Measurements from ENCODE around the gene TDRD9. TPM values are rescaled to one million over a fixed set of nuclear protein-coding genes. Genes with fewer than 3 reads are reported as not detected.

TDRD9 gene
- total RNA-seq, 1 experiment from 2014 or later: not detected

DNA sequence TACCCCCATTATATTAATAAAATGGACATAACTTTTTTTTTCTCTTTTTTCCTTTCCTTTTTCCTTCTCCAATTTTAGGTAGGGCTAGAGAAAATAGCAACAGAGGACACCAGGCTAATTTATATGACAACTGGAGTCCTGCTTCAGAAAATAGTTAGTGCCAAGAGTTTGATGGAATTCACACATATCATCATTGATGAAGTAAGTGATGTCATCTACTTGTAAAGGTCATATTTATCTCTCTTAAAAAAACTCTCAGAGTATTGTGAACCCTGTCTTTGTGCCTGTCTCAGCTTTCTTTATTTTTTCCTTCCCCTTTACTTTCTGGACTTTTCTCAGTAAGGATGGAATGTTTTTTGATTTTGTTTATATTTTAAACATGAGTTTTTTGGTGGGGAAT lies 38.4 kb downstream of the TDRD9 start:
- DNase-seq (ENCODE audit: low read depth, low spot score): no peak
- ChIA-PET POLR2A (no interaction called here), CTCF (interaction anchor here (0.6 kb wide), 1 partner anchor 110 kb away, joined by 3 read pairs; no protein-coding TSS in a partner anchor)
- no peaks in the 10 kb centered on the region for H3K4me1 ChIP-seq (ENCODE audit: control insufficient read depth, insufficient read depth, low read length)
- H3K27ac ChIP-seq (ENCODE audit: low read length): no peak overlapping the region
- BruUV-seq (replicated peaks): no TSS peak
- H3K9me3 ChIP-seq (ENCODE audit: control insufficient read depth, insufficient read depth, low read depth, low read length): no peaks in the 10 kb centered on the region
- in situ Hi-C loops (cut with HindIII; ENCODE audit: low pct_unique_long_range_greater_than_20kb, low sequenced_read_pairs) (no loop called here), intact Hi-C loops (cut with micrococcal nuclease; ENCODE audit: unreplicated experiment) (no loop called here)
- H3K4me3 ChIP-seq (ENCODE audit: low read depth in 2 of 2, low read length in 2 of 2): no peak overlapping the region
- H3K27me3 ChIP-seq (ENCODE audit: control insufficient read depth, insufficient read depth, low read length): peaks cover 2% of the 10 kb centered on the region; the same call in 1 of the 2 replicates
- H3K36me3 ChIP-seq (ENCODE audit: control insufficient read depth, insufficient read depth, low read length): no peaks in the 10 kb centered on the region
- ATAC-seq: no peak
- TF ChIP-seq SIN3A (IDR thresholded peaks at IDR 0.05; ENCODE audit: borderline replicate concordance, insufficient read depth, low read depth, low read length): no peak

DNA sequence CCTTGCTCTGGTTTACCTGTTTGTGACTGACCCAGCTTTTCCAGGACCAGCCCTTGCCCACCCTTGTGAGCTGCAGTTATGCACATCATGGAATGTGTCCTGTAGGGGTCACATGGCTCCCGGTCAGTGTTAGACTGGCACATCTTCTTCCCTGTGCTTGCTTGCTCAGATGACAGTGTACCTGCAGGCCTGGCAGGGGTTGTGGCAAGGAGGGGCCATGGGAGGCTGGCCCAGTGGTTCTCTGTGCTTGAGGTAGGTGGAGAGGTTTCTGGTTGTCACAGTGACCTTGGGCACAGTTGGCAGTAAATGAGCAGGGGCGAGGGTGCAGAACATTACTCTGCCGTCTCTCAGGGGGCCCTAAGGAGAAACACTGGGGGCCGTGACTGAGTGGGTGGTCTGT lies 41.7 kb downstream of the TDRD9 start:
- no peak for DNase-seq (ENCODE audit: low read depth, low spot score)
- CTCF ChIA-PET: no interaction called here

DNA sequence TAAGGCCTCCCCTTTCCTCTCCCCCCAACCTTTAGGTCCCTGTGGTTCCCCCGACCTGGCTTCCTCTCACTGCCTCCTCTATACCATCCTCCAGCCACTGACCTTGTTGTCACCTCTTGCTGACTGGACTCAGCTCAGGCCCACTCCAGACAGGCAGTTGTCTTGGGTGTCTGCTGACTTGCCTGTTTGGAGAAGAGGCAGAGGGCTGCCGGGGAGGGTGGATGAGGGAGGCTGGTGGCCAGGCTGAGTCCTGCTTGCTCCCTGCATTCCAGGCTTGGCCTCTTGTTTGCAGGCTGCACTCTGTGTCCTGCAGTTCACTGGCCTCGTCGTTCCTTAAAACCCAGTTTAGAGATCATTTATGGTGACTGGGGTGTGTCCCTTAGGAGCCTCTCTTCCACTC lies 45.1 kb downstream of the TDRD9 start:
- CTCF ChIA-PET: no interaction called here
- H3K9me3 ChIP-seq (ENCODE audit: control insufficient read depth, insufficient read depth, low read depth, low read length): no peaks in the 10 kb centered on the region
- POLR2A ChIA-PET: no interaction called here
- no TSS peak for BruUV-seq (replicated peaks)
- no peak overlapping the region for H3K4me3 ChIP-seq (ENCODE audit: low read depth in 2 of 2, low read length in 2 of 2)
- H3K36me3 ChIP-seq (ENCODE audit: control insufficient read depth, insufficient read depth, low read length): no peaks in the 10 kb centered on the region
- in situ Hi-C loops (cut with HindIII; ENCODE audit: low pct_unique_long_range_greater_than_20kb, low sequenced_read_pairs): no loop called here
- no peaks in the 10 kb centered on the region for H3K4me1 ChIP-seq (ENCODE audit: control insufficient read depth, insufficient read depth, low read length)
- DNase-seq (ENCODE audit: low read depth, low spot score) (no peak), ATAC-seq (no peak)
- H3K27ac ChIP-seq (ENCODE audit: low read length): no peak overlapping the region
- TF ChIP-seq TCF7L2 (IDR thresholded peaks at IDR 0.05; ENCODE audit: low read depth, low read length): no peak
- TF ChIP-seq, protein P1, sequence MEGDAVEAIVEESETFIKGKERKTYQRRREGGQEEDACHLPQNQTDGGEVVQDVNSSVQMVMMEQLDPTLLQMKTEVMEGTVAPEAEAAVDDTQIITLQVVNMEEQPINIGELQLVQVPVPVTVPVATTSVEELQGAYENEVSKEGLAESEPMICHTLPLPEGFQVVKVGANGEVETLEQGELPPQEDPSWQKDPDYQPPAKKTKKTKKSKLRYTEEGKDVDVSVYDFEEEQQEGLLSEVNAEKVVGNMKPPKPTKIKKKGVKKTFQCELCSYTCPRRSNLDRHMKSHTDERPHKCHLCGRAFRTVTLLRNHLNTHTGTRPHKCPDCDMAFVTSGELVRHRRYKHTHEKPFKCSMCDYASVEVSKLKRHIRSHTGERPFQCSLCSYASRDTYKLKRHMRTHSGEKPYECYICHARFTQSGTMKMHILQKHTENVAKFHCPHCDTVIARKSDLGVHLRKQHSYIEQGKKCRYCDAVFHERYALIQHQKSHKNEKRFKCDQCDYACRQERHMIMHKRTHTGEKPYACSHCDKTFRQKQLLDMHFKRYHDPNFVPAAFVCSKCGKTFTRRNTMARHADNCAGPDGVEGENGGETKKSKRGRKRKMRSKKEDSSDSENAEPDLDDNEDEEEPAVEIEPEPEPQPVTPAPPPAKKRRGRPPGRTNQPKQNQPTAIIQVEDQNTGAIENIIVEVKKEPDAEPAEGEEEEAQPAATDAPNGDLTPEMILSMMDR (IDR thresholded peaks at IDR 0.05): no peak
- TF ChIP-seq, protein P2, sequence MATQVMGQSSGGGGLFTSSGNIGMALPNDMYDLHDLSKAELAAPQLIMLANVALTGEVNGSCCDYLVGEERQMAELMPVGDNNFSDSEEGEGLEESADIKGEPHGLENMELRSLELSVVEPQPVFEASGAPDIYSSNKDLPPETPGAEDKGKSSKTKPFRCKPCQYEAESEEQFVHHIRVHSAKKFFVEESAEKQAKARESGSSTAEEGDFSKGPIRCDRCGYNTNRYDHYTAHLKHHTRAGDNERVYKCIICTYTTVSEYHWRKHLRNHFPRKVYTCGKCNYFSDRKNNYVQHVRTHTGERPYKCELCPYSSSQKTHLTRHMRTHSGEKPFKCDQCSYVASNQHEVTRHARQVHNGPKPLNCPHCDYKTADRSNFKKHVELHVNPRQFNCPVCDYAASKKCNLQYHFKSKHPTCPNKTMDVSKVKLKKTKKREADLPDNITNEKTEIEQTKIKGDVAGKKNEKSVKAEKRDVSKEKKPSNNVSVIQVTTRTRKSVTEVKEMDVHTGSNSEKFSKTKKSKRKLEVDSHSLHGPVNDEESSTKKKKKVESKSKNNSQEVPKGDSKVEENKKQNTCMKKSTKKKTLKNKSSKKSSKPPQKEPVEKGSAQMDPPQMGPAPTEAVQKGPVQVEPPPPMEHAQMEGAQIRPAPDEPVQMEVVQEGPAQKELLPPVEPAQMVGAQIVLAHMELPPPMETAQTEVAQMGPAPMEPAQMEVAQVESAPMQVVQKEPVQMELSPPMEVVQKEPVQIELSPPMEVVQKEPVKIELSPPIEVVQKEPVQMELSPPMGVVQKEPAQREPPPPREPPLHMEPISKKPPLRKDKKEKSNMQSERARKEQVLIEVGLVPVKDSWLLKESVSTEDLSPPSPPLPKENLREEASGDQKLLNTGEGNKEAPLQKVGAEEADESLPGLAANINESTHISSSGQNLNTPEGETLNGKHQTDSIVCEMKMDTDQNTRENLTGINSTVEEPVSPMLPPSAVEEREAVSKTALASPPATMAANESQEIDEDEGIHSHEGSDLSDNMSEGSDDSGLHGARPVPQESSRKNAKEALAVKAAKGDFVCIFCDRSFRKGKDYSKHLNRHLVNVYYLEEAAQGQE (IDR thresholded peaks at IDR 0.05; ENCODE audit: insufficient read depth in 1 of 2, low read depth in 2 of 2, low read length in 1 of 2): no peak
- intact Hi-C loops (cut with micrococcal nuclease; ENCODE audit: unreplicated experiment): no loop called here
- H3K27me3 ChIP-seq (ENCODE audit: control insufficient read depth, insufficient read depth, low read length): no peaks in the 10 kb centered on the region

More for the DNA sequence above, 41.7 kb downstream of the TDRD9 start:
- H3K9me3 ChIP-seq (ENCODE audit: control insufficient read depth, insufficient read depth, low read depth, low read length): no peaks in the 10 kb centered on the region
- no peak overlapping the region for H3K4me3 ChIP-seq (ENCODE audit: low read depth in 2 of 2, low read length in 2 of 2)
- H3K4me1 ChIP-seq (ENCODE audit: control insufficient read depth, insufficient read depth, low read length): no peaks in the 10 kb centered on the region
- POLR2A ChIA-PET: no interaction called here
- no peaks in the 10 kb centered on the region; the same call in 1 of the 2 replicates for H3K27me3 ChIP-seq (ENCODE audit: control insufficient read depth, insufficient read depth, low read length)
- no peaks in the 10 kb centered on the region for H3K36me3 ChIP-seq (ENCODE audit: control insufficient read depth, insufficient read depth, low read length)
- ATAC-seq: no peak
- no peak overlapping the region for H3K27ac ChIP-seq (ENCODE audit: low read length)
- intact Hi-C loops (cut with micrococcal nuclease; ENCODE audit: unreplicated experiment): no loop called here
- TF ChIP-seq, protein P1 (IDR thresholded peaks at IDR 0.05): no peak
- TF ChIP-seq SIN3A (IDR thresholded peaks at IDR 0.05; ENCODE audit: borderline replicate concordance, insufficient read depth, low read depth, low read length): no peak
- in situ Hi-C loops (cut with HindIII; ENCODE audit: low pct_unique_long_range_greater_than_20kb, low sequenced_read_pairs): no loop called here
- no TSS peak for BruUV-seq (replicated peaks)

Data from Panc1 (cell line).